ENCODE results near the gene ZNF280D.

ZNF280D gene

DNA sequence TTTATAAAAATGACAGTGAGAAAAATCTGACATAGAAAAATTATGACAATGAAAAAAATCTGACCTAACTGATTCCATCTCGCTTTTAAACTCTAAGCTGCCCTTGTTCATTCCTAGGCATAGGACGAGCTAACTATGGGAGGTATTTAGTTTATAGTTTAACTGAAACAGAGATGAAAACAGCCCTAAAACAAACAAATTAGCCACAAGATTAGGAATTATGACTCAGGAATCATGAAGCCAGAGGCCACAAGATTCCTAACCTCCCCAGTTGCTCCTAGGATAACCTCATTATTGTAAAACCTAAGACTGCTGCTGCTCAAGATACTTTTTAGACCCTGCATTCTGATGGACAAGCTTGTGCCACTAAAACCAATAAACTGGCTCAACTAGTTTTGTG is 145.6 kb downstream of the ZNF280D start:
- TF ChIP-seq, protein P1, sequence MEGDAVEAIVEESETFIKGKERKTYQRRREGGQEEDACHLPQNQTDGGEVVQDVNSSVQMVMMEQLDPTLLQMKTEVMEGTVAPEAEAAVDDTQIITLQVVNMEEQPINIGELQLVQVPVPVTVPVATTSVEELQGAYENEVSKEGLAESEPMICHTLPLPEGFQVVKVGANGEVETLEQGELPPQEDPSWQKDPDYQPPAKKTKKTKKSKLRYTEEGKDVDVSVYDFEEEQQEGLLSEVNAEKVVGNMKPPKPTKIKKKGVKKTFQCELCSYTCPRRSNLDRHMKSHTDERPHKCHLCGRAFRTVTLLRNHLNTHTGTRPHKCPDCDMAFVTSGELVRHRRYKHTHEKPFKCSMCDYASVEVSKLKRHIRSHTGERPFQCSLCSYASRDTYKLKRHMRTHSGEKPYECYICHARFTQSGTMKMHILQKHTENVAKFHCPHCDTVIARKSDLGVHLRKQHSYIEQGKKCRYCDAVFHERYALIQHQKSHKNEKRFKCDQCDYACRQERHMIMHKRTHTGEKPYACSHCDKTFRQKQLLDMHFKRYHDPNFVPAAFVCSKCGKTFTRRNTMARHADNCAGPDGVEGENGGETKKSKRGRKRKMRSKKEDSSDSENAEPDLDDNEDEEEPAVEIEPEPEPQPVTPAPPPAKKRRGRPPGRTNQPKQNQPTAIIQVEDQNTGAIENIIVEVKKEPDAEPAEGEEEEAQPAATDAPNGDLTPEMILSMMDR (IDR thresholded peaks at IDR 0.05; ENCODE audit: extremely low read depth, missing control alignments), result no peak
- no peak for DNase-seq (ENCODE audit: low spot score)

DNA sequence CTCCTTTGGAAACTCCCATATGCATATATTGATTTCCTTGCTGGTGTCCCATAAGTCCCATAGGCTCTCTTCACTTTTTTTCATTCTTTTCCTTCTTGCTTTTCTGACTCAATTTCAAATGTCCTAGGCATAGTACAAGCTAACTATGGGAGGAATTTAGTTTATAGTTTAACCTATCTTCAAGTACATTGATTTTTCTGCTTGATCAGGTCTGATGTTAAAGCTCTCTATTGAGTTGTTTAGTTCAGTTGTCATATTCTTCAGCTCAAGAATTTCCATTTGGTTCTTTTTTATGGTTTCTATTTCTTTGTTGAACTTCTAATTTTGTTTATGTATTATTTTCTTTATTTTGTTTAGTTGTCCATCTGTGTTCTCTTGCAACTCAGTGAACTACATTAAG is 147.1 kb downstream of the ZNF280D start:
- DNase-seq (ENCODE audit: low spot score), result no peak
- TF ChIP-seq, protein P1 (IDR thresholded peaks at IDR 0.05; ENCODE audit: extremely low read depth, missing control alignments), result no peak

DNA sequence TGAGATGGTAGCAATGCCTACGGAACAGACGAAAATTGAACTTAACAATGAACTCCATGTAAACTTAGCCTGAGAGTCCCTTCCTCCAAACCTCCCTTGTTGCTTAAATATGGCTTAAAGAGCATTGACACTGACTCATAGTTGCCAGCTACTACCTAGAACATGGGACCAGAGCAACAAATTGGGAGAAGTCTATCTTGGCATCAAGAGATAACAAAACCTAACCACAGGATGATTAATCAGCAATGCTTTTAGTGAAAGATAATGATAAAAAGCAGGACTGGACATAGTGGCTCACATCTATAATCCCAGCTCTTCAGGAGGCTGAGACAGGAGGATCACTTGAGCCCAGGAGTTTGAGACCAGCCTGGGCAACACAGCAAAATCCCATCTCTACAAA is 150.5 kb downstream of the ZNF280D start:
- DNase-seq (ENCODE audit: low spot score), result no peak
- TF ChIP-seq, protein P1 (IDR thresholded peaks at IDR 0.05; ENCODE audit: extremely low read depth, missing control alignments), result no peak
